Stimulated activated CD8-positive, alpha-beta memory T cell treated with anti-CD3 and anti-CD28 coated beads, Interleukin-7, amount 100 ng/mL, for 1 hour (primary cell): Measurements from ENCODE around the gene SLC38A3.
"Not testable (repeated sequence)": the region's sequence is repeated elsewhere in the genome, so short reads cannot be mapped to it uniquely, and the experiment has no call there.

Experiments
- DNase-seq, 2 donors: peaks; one replicate each; pipeline ENCODE4 v3.0.0-alpha.2; 2020; ENCODE audit warnings: low read depth in 2 of 2

The SLC38A3 gene

GRCh38 chr3:50210510-50211367 lies 5.7 kb downstream of the SLC38A3 start:
- DNase-seq: no peak

- DNase-seq: not testable (repeated sequence)
Measured at GRCh38 chr3:50211368-50211717, 6.3 kb downstream of the SLC38A3 start.

- DNase-seq: no peak
Measured at GRCh38 chr3:50211930-50212329, 6.9 kb downstream of the SLC38A3 start.

GRCh38 chr3:50212502-50212901 lies 7.4 kb downstream of the SLC38A3 start:
- DNase-seq: no peak

GRCh38 chr3:50212971-50213370 lies 7.9 kb downstream of the SLC38A3 start:
- no peak for DNase-seq

GRCh38 chr3:50213373-50213772 lies 8.3 kb downstream of the SLC38A3 start:
- DNase-seq: no peak

- DNase-seq: no peak
Measured at GRCh38 chr3:50214824-50215223, 9.8 kb downstream of the SLC38A3 start.

GRCh38 chr3:50215529-50215928 lies 10.5 kb downstream of the SLC38A3 start:
- no peak for DNase-seq

- no peak for DNase-seq
Measured at GRCh38 chr3:50217681-50218080, 12.6 kb downstream of the SLC38A3 start.

- no peak for DNase-seq
Measured at GRCh38 chr3:50218448-50218847, 13.4 kb downstream of the SLC38A3 start.

- no peak for DNase-seq
Measured at GRCh38 chr3:50219285-50219684, 14.2 kb downstream of the SLC38A3 start.

- no peak for DNase-seq
Measured at GRCh38 chr3:50220109-50220508, 15.0 kb downstream of the SLC38A3 start.

- no peak for DNase-seq
Measured at GRCh38 chr3:50221051-50221410, 16.0 kb downstream of the SLC38A3 start.

- no peak for DNase-seq
Measured at GRCh38 chr3:50221411-50222168, 16.5 kb downstream of the SLC38A3 start.

GRCh38 chr3:50222169-50222528 lies 17.1 kb downstream of the SLC38A3 start:
- no peak for DNase-seq

- no peak for DNase-seq
Measured at GRCh38 chr3:50224639-50225038, 19.6 kb downstream of the SLC38A3 start.

GRCh38 chr3:50226888-50227389 lies 21.9 kb downstream of the SLC38A3 start:
- no peak for DNase-seq

- peak; percentile 76 to 81 for DNase-seq
Measured at GRCh38 chr3:50227390-50228183, 22.5 kb downstream of the SLC38A3 start.

GRCh38 chr3:50228184-50228763 lies 23.2 kb downstream of the SLC38A3 start:
- DNase-seq: not testable (repeated sequence)

- DNase-seq: no peak
Measured at GRCh38 chr3:50229490-50229889, 24.4 kb downstream of the SLC38A3 start.

GRCh38 chr3:50230104-50230793 lies 25.2 kb downstream of the SLC38A3 start:
- no peak for DNase-seq
